Stimulated activated CD4-positive, alpha-beta T cell treated with anti-CD3 and anti-CD28 coated beads, TNF-alpha, amount 100 ng/mL, for 4 hours (primary cell): ENCODE data around the gene STOX2.

Experiments
- DNase-seq, 3 experiments: peaks; one replicate each; pipeline ENCODE4 v3.0.0-alpha.2; 2020; ENCODE audit warnings: low read depth in 3 of 3

The STOX2 gene

GRCh38 chr4:183986291-183986970 lies 81.3 kb downstream of the STOX2 start:
- DNase-seq: no peak

DNA sequence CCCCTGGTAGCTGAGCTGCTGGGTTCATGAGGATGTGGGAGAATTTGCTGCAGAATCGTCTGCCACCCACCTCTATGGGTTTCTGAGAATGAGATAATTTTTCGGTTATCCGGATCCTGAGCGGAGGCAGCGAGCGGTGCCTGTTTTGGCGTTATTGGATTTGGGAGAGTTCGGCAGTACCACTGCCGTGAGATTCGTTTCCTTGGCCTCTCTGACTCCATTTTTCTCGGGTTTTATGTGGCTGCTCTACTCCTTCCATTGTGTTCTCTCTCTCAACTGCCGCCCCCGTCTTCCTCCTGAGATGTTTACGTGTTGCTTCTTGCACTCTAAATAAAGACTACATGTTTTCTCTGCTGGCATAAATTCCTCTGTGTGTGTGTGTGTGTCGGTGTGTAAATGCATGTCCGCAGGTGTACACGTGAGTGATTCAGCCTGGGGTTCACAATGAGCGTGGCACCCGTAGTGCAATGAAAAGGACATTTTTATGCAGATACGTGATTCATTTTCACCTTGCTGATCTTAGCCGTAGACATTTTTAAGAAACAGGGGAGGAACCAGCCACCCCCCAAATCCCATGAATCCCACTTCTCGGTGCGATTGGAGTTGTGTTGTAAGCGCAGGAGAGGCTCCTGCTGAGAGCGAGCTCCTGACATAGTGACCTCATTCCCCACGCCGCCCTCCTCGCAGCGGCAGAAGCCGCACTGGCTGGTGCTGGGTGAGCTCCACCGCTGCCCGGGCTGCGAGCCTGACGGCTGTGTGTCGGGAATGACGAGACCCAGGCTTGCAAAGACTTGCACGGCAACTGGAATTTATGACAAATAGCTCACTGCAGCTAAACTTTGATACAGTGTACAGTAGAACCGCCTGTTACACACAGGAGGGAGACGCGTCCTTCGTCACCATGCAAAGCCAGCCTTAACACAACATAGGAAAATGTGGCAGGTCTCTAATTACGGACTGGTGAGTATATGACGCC lies 82.2 kb downstream of the STOX2 start:
- DNase-seq: no peak

DNA sequence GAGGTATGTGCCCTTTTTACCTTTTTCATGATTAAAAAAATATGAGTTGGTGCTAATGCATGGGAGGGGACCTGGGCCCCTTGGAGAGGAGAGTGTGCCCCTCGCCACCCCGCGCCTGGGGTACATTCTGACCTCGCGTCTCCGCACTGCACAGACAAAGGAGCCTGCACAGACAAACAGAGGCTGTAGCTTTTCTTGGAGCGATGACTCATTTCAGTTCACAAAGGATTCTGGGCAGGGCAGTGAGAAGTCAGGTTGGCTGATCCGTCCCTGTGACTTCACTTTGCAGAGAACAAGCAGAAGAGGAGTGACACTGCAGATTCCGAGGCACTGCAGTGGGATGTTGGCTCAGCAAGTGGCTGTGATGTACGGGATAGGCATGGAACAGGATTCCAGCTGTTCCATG lies 82.9 kb downstream of the STOX2 start:
- DNase-seq: no peak

DNA sequence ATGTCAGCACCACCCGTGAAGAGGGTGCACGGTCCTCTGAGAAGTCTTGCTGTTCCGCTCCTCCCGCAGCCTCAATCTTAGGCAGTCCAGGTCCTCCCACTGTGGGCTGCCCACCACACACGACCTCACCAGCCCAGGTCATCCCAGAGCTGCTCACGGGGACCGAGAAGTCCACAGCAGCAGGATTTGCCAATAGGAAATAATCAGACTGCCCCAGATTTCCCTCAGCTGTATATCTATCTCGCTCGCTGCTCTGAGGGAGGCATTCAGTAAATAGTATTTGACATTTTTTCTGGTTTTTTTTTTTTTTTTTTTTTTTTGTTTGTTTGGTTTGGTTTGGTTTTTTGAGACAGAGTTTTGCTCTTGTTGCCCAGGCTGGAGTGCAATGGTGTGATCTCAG lies 83.8 kb downstream of the STOX2 start:
- DNase-seq: no peak

DNA sequence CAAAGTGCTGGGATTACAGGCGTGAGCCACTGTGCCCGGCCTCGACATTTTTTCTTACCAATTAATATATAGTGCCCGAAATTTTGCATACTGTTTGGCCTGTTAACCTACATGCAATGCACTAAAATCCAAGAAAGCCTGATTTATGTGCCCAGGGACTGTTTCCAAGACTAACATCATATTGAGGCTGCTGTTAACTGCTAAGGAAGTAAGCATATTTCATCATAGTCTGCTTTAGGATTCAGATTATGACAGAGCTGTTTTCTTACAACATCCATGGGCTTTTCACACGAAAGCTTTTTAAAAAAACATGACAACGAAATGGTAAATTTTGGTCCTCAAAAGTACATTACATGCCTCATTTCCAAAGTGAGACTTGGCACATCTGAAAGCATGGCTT lies 84.4 kb downstream of the STOX2 start:
- DNase-seq: no peak

DNA sequence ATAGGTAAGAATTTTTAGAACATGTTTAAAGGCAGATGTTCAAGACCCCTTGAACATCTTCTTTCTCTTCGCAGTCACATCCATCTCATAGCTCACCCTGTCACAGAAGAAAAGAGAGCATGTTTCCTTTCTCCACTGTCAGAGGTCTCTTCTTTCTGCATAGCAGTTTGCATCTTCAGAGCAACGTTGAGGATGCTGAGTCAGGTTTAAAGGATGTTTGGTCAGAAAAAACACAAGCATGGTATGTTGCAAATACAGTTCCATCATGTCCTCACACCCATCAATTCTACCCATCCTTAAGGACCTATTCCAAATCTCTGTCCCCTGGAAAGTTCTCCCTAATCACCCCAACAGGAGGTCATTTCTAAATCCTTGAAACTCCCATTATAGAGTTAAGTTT lies 84.8 kb downstream of the STOX2 start:
- DNase-seq: no peak

GRCh38 chr4:183993676-183994075 lies 88.6 kb downstream of the STOX2 start:
- no peak for DNase-seq

DNA sequence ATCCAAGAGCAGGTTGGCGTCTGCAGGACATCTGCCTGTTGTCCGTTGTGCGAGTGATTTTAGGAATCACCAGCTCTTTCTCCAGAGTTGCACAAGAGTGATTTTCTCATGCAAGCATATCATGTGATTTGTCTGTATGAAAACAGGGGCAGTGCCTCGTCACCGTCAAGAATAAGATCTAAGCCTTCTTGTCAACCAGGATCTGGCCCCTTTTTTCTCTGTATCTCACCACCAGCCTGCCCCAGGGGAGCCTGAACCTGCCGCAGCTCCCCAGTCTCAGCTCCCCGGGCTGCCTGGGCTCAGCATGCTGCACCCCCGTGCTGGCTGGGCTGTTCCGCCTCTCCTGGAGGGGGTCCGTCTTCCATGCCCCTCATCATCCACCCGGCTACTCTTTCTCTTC lies 90.5 kb downstream of the STOX2 start:
- DNase-seq: no peak

GRCh38 chr4:183996868-183997267 lies 91.8 kb downstream of the STOX2 start:
- DNase-seq: no peak

DNA sequence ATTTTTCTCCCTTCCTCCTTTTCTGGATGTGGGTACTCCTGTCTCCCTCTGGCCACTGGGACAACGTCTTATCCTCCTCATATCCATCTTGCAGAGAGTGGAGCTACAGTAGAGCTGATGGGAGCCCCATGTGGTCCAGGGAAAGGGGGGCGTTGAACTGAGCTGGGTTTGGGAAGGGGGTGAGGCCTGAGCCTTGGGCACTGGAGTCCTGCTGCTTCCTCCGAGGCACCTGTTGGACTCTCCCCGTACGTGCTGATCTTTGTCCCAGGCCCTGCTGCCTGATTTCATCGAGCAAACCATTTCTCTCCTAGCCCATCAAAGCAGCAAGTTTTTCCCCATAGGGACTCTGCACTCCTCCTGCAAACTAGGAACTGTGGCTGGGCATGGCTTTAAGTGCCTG lies 94.3 kb downstream of the STOX2 start:
- DNase-seq: no peak

DNA sequence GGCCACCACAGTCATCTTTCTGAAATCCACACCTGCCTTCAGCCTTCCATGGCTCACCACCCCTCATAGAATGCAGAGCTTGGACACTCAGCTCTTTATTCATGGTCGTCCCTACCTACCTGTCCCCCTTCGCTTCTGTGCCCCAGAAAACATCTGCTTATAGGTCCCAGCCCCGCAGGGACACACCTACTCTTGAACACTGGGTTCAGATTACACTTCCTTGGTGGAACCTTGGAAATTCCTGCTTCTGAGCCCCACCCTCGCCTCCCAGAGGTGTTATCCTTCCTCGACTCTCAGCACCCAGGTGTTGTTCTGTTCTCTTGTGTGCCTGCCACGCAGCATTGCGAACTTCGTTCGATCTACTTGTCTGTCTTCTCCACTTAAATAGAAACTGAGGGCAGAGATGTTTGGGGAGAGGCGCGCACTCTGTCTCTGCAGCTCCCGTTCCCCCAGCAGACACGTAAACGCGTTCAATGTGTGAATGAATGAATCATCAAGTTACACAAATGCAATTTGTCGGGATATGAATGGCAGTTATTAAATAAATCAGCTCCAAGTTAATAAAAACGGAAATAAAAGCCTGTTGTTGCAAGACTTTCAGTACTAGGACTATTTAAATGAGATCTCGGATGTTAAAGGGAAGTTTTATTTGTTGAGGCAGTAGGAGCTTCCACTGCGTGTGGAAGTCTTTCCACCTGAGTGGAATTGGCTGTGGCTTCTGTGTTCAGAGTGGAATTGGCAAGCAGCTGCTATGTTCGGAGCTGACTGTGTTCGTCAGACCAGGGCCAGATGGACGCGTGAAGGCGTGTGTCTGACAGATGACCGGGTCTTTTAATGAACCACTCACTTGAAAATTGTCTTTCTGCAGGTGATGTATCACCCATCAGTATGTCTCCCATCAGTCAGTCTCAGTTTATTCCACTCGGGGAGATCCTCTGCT lies 95.6 kb downstream of the STOX2 start:
- no peak for DNase-seq

DNA sequence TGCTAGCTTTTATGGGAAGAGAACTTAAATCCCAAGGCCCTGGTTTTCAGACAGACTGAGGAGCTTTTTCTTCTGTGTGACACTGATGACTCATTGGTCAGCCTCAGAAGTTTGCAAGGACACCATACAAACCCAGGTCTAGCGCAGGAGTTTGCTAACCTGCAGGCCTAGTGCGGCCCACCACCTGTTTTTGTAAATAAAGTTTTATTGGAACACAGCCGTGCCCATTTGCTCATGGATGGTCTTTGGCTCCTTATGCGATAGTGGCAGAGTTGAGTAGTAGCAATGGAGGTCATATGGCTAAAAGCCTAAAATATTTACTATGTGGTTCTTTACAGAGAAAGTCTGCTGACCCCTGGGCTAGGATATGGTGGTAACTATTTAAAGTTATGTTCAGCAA lies 98.3 kb downstream of the STOX2 start:
- DNase-seq: no peak

GRCh38 chr4:184007891-184008290 lies 102.8 kb downstream of the STOX2 start:
- DNase-seq: no peak

DNA sequence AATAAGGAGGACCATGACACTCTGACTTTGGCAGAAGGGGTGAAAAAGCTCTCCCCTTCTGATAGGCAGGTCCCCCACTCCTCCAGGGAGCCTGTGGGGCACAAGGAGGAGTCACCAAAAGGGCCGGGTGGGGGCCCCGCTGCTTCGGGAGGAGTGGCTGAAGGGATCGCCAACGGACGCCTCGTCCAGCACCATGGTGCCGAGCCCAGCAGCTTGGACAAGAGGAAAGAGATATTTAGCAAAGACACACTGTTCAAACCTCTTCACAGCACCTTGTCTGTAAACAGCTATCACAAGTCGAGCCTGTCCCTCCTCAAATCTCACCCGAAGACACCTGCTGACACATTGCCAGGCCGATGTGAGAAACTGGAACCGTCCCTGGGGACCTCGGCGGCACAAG lies 105.6 kb downstream of the STOX2 start:
- no peak for DNase-seq

DNA sequence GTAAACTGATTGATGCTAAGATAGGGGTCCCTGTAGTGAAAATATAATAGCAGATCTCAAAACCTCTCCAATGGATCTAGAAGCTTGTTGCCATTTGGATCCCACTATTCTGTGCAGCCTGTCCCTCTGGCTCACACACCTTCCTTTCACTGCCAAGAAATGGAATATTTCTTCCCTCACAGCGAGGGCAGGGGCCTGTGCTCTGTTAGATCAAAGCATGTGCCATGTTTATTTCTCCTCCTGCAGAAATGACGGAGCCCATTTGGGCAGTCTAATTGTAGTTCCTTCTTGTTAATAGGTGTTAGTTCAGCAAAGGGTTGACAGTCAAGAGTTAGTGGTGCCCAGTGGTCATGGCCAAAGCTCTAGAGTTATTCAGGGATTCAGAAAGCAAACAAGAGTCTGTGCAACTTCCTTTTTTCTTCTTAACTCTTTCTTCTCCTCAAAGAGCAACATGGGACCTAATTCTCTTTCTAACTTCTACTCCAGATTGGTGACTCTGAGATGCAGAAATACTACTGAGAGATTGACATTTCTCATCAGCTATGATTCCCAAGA lies 106.8 kb downstream of the STOX2 start:
- DNase-seq: no peak

- DNase-seq: no peak
Measured at GRCh38 chr4:184012937-184013336, 107.8 kb downstream of the STOX2 start.

DNA sequence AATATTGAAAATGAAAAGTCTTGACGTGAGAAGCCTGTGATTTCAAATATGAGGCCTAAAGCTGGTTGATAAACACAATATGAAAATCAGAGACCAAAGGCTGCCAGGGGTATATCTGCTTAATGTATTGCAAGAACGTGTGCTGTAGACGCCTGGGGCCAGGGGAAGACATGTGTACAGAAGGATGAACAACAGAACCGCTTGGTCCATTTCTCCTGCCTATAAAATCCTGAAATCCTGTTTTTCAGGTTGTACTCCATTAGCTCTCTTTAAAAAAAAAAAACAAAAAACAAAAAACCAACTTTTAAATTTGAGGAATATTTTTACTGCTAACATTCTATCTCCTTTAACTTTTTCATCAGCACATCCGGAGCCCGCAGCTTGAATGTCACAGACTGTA lies 109.2 kb downstream of the STOX2 start:
- no peak for DNase-seq

GRCh38 chr4:184016759-184017668 lies 111.9 kb downstream of the STOX2 start:
- no peak for DNase-seq

DNA sequence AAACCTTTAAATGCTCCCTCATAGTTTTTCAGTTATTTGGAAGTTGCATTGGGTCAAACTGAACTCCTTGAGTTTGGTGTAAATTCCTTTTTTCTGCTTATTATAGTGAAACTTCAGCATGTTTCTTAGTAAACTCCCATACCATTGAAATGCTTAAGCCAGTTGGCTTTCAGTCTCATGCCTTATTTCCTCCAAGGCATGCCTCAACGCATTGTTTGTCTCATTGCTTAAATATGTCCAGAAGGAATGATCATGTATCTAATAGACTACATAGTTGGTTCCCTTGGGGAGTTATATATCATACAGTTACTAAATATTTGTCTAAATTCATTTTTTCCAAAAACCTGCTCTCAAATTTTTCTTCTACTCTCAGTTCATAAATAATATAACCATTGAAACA lies 114.0 kb downstream of the STOX2 start:
- DNase-seq: no peak
